Left ventricle myocardium superior (tissue), 1 donor: Measurements from ENCODE around the gene SEMA4B. TPM values are rescaled to one million over a fixed set of nuclear protein-coding genes. Genes with fewer than 3 reads are reported as not detected.
"Not testable (repeated sequence)": the region's sequence is repeated elsewhere in the genome, so short reads cannot be mapped to it uniquely, and the experiment has no call there.

Source experiments
- ATAC-seq: fragments of 200-7000 bp; cut with Tn5 transposase; one replicate; pipeline ENCODE4 v1.9.1; 2020; ENCODE audit warnings: mild to moderate bottlenecking, moderate library complexity
- DNase-seq: peaks from one replicate; pipeline ENCODE4 v3.0.0-alpha.2; 2020
- intact Hi-C: fragments of 100-400 bp; cut with micrococcal nuclease; formaldehyde crosslinking; loops from one replicate; pipeline ENCODE4 v1.11.0; 2022
- long read RNA-seq: library from polyadenylated mRNA; unstranded; transcript quantifications from one replicate; pipeline ENCODE4 v2.0.0, GENCODE V29; 2021
- total RNA-seq: library from RNA; stranded (reverse); fragmentation: NEBNext Ultra II Directional; extraction: Animal tissue kit (Norgen Biotek cat#: 25700); gene quantifications from one replicate; pipeline ENCODE4 v1.2.1, GENCODE V29; 2021
- donor health status: DM: no; HTN: yes; CAD: no; lungs with severe emphysema.

Gene SEMA4B
- 23.9 TPM for total RNA-seq
- long read RNA-seq, partial matches to known transcripts: 15 of 36 reads
- long read RNA-seq, other reads (novel, unspliced or antisense): 15 of 36 reads

DNA sequence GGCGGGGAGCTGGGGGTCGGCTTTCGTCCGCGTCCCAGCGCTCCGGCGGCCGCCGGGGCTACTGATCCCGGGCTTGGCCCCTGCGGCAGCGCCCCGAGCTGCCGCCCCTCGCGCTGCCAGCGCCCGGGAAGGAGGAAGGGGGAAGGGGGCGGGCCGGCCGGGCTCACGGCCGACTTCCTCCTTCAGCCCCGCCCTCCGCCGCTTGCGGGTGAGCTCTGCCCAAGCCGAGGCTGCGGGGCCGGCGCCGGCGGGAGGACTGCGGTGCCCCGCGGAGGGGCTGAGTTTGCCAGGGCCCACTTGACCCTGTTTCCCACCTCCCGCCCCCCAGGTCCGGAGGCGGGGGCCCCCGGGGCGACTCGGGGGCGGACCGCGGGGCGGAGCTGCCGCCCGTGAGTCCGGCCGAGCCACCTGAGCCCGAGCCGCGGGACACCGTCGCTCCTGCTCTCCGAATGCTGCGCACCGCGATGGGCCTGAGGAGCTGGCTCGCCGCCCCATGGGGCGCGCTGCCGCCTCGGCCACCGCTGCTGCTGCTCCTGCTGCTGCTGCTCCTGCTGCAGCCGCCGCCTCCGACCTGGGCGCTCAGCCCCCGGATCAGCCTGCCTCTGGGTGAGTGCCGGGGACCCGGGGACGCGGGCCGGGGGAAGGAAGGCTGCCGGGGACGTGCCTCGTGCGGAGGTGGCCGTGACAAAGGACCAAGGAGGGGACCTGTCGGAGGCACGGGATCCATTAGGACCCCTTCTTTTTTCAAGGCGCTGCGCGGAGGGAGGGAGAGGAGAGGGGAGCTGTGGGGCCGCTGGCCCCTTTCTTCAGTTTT is at the start of gene SEMA4B:
Gene SEMA4B, plus strand, starts transcription at position 201 of the 814 bp plus-strand sequence. Its CDS starts 249 bp downstream, at position 450.
- intact Hi-C loops: no loop called here
- DNase-seq (peak; percentile 87), ATAC-seq (peak; percentile 90)

- ATAC-seq: peak; percentile 85
- DNase-seq: peak; percentile 61
- intact Hi-C loops: loop anchor here (5.0 kb wide), 1 partner anchor 55 kb away; no protein-coding TSS in a partner anchor
Measured at GRCh38 chr15:90151989-90152645, 49.0 kb upstream of the SEMA4B start.

DNA sequence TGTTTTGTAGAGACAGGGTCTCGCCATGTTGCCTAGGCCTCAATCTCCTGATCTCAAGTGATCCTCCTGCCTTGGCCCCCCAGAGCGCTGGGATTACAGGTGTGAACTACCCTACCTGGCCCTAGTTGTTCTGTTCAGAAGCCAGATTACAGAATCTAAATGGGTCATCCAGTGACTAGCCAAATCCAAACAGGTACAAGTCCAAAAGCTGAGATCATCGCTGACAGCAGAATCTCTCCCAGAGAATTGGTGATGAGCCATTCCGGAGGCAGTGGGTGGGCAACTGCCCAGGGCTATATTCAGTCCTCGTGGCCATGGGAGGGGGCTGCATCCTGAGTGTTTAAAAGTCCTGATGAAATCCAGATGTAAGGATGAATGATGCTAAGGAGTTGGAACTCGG is 47.5 kb upstream of the SEMA4B start:
- intact Hi-C loops: loop anchor here (5.0 kb wide), 1 partner anchor 54 kb away; no protein-coding TSS in a partner anchor
- no peak for ATAC-seq
- DNase-seq: no peak

- ATAC-seq: no peak
- intact Hi-C loops: loop anchor here (5.0 kb wide), 1 partner anchor 53 kb away; no protein-coding TSS in a partner anchor
Measured at GRCh38 chr15:90154246-90154645, 46.9 kb upstream of the SEMA4B start.

GRCh38 chr15:90154861-90155626 is 46.1 kb upstream of the SEMA4B start:
- DNase-seq: no peak
- ATAC-seq: no peak
- intact Hi-C loops: loop anchor here (5.0 kb wide), 1 partner anchor 52 kb away; no protein-coding TSS in a partner anchor

More at GRCh38 chr15:90154246-90154645, 46.9 kb upstream of the SEMA4B start:
- no peak for DNase-seq

GRCh38 chr15:90159213-90159612 is 41.9 kb upstream of the SEMA4B start:
- intact Hi-C loops: no loop called here
- ATAC-seq (peak; percentile 2), DNase-seq (no peak)

- DNase-seq: no peak
- intact Hi-C loops: no loop called here
- no peak for ATAC-seq
Measured at GRCh38 chr15:90160781-90161727, 40.1 kb upstream of the SEMA4B start.

DNA sequence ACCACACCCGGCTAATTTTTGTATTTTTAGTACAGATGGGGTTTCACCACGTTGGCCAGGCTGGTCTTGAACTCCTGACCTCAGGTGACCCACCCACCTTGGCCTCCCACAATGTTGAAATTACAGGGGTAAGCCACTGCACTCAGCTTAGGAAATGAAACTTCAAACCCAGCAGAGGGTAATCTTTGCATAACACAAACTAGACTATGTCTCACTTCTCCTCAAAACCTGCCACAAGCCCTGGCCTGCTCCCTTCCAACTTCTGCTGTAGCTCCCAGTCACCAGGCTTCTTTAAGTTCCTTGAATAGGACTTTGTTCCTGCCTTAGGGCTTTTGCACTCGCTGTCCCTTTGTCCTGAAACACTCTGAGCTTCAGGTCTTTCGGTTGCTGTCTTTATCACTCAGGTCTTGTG is 39.2 kb upstream of the SEMA4B start:
- ATAC-seq: no peak
- intact Hi-C loops: no loop called here
- DNase-seq: no peak

DNA sequence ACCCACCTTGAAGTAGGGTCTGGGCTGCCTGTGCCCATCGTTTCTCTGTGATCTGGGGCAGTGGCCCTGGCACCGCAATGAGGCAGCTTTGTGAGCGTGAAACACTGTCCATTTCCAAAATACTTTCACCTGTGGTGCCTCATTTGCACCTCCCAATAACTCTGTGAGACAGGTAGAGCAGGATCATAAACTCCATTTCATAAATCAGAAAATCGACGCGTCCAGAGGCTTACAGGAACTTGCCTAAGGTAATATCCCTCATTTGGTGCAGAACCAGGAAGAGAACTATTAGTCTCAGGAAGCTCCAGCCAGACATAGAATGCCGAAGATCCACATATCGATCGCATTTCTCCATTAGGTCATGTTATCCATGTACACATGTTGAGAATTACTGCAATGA is 38.2 kb upstream of the SEMA4B start:
- intact Hi-C loops: no loop called here
- ATAC-seq (no peak), DNase-seq (no peak)

DNA sequence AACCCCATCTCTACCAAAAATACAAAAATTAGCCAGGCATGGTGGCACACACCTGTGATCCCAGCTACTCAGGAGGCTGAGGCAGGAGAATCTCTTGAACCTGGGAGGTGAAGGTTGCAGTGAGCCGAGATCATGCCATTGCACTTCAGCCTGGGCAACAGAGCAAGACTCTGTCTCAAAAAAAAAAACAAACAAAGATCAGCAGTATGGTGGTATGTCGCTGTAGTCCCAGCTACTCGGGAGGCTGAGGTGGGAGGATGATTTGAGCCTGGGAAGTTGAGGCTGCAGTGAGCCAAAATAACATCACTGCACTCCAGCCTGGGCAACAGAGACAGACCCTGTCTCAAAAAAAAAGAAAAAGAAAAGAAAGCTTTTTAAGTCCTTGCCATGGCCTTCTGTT is 36.9 kb upstream of the SEMA4B start:
- ATAC-seq, DNase-seq, intact Hi-C loops: not testable (repeated sequence)

DNA sequence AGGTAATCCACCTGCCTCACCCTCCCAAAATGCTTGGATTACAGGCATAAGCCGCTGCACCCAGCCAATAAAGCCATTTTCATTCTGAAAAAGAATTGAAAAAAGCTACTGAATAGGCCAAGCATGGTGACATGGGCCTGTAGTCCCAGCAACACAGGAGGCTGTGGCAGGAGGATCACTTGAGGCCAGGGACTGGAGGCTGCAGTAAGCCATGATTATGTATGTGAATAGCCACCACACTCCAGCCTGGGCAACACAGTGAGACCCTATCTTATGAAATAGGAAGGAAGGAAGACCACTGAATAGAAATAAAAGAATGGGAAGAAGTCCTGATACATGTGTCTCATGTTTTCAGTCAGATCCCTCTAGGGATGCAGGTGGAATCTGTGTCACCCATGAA is 36.0 kb upstream of the SEMA4B start:
- ATAC-seq (no peak), DNase-seq (no peak)
- intact Hi-C loops: no loop called here

GRCh38 chr15:90165659-90166489 is 35.3 kb upstream of the SEMA4B start:
- DNase-seq (peak; percentile 49), ATAC-seq (peak; percentile 68)
- intact Hi-C loops: no loop called here

- intact Hi-C loops: no loop called here
- ATAC-seq (no peak), DNase-seq (no peak)
Measured at GRCh38 chr15:90167121-90167520, 34.0 kb upstream of the SEMA4B start.

- DNase-seq (no peak), ATAC-seq (no peak)
- intact Hi-C loops: no loop called here
Measured at GRCh38 chr15:90171623-90172022, 29.5 kb upstream of the SEMA4B start.

DNA sequence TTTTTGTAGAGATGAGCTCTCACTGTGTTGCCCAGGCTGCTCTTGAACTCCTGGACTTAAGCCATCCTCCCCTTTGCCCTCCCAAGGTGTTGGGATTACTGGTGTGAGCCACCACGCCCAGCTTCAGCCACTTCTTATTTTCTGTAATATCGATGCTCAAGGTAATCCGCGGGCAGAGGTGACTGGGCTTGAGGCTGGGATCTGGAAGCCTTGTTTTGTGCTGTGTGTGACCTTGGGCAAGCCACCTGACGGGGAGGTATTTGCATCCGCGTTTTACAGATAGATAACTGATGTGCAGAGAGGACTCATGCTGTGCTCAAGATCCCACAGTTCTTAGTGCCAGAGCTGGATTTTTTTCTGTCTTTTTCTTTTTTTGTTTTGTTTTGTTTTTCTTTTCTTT is 27.8 kb upstream of the SEMA4B start:
- no peak for DNase-seq

DNA sequence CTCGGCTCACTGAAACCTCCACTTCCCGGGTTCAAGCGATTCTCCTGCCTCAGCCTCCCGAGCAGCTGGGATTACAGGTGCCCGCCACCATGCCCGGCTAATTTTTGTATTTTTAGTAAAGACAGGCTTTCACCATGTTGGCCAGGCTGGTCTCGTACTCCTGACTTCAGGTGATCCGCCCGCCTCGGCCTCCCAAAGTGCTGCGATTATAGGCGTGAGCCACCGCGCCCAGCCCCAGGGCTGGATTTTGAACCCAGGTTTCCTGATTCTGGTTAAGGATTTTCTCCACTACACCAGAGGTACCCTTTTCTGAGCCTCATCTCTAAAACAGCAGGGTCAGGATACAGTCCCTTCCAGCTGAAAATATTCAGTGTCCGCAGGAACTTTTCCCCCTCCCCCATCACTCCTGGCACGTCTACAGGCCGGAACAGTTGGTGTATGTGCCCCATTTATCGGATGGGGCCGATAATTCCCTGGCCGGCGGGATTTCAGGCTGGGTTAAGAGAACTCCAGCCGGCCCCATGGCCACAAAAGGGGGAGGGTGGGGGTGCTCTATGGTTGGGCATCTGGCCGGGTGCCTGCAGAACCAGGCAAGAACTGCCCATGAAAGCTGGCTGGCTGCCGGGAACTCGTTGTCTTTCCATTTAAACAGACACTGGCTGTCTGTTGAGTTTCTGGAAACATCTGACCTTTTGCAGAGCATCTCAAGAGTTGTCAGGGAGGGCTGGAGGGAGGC is 26.8 kb upstream of the SEMA4B start:
- DNase-seq (peak; percentile 96), ATAC-seq (peak; percentile 86)
- intact Hi-C loops: no loop called here

More for the DNA sequence above, 27.8 kb upstream of the SEMA4B start:
- no peak for ATAC-seq
- intact Hi-C loops: no loop called here

GRCh38 chr15:90177012-90177411 is 24.1 kb upstream of the SEMA4B start:
- ATAC-seq (no peak), DNase-seq (no peak)
- intact Hi-C loops: no loop called here
